Type B pancreatic cell (in vitro differentiated cells): ENCODE data around the gene MYCBPAP. TPM values are rescaled to one million over a fixed set of nuclear protein-coding genes. Genes with fewer than 3 reads are reported as not detected.

ENCODE experiments used
- DNase-seq: peaks from one replicate; pipeline ENCODE4 v3.0.0; 2021; ENCODE audit warnings: mixed read lengths; ENCODE audit not compliant: unreplicated experiment; ENCODE audit errors: extremely low spot score
- H3K27ac Mint-ChIP-seq: 2 replicates; pipeline ENCODE4 v1.8.0; 2021; ENCODE audit warnings: mild to moderate bottlenecking, mixed read lengths
- H3K27me3 Mint-ChIP-seq: 2 replicates; pipeline ENCODE4 v1.8.0; 2021; ENCODE audit warnings: mixed read lengths
- H3K36me3 Mint-ChIP-seq: 2 replicates; pipeline ENCODE4 v1.8.0; 2021; ENCODE audit warnings: mixed read lengths
- H3K4me1 Mint-ChIP-seq: one replicate; pipeline ENCODE4 v1.8.0; 2021; ENCODE audit warnings: mixed read lengths; ENCODE audit not compliant: unreplicated experiment
- H3K4me3 Mint-ChIP-seq: 2 replicates; pipeline ENCODE4 v1.8.0; 2021; ENCODE audit warnings: mild to moderate bottlenecking, mixed read lengths
- H3K9me3 Mint-ChIP-seq: 2 replicates; pipeline ENCODE4 v1.8.0; 2021; ENCODE audit warnings: mixed read lengths
- CTCF ChIP-seq: fragments of 200-600 bp; sonication (generic); conservative IDR thresholded peaks from 2 replicates; pipeline ENCODE4 v1.5.0; 2021; ENCODE audit warnings: antibody characterized with exemption, mild to moderate bottlenecking
- total RNA-seq: library from RNA; stranded (reverse); gene quantifications from 2 replicates; pipeline ENCODE4 v1.2.1, GENCODE V29; 2021; ENCODE audit warnings: low replicate concordance

The MYCBPAP gene
- total RNA-seq, 1 donor from 2014 or later = 4.1 TPM

GRCh38 chr17:50524838-50525237 is 16.6 kb downstream of the MYCBPAP start:
- no peak overlapping the region for H3K27ac Mint-ChIP-seq
- no peaks in the 10 kb centered on the region for H3K27me3 Mint-ChIP-seq
- no peak overlapping the region for H3K4me3 Mint-ChIP-seq
- no peaks in the 10 kb centered on the region for H3K36me3 Mint-ChIP-seq
- no peak for DNase-seq
- no peaks in the 10 kb centered on the region for H3K4me1 Mint-ChIP-seq
- no peaks in the 10 kb centered on the region for H3K9me3 Mint-ChIP-seq
- no peak for TF ChIP-seq CTCF

GRCh38 chr17:50527155-50527762 is 19.0 kb downstream of the MYCBPAP start:
- peaks cover 8% of the 10 kb centered on the region for H3K27me3 Mint-ChIP-seq
- H3K4me3 Mint-ChIP-seq = no peak overlapping the region
- no peaks in the 10 kb centered on the region for H3K9me3 Mint-ChIP-seq
- no peak for TF ChIP-seq CTCF
- H3K27ac Mint-ChIP-seq = no peak overlapping the region
- DNase-seq = no peak
- no peaks in the 10 kb centered on the region for H3K36me3 Mint-ChIP-seq
- peaks cover 9% of the 10 kb centered on the region for H3K4me1 Mint-ChIP-seq

DNA sequence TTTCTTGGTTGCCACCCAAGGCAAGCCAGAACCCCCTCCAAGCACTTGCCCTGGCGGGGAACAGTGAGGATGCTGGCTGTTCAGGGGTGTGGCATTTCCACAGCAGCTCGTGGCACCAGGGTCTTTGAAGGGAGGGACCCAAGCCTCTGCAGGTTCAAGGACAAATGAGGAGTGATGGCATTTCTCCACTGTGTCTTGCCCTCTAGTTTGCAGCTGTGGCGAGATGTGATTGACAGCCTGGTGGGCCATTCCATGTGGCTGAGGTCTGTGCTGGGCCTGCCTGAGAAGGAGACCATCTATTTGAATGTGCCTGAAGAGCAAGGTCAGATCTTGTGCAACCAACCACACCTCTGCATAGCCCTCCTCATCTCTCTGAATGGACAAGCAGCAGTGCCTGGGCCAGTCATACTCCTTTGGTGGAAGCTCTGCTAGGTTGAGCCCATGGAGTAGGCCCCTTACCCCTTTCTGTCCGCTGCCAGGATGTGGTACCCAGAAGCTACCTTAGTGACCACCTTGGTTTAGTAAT is 19.8 kb downstream of the MYCBPAP start:
- Mint-ChIP-seq H3K9me3 (no peaks in the 10 kb centered on the region), H3K36me3 (no peaks in the 10 kb centered on the region), H3K27me3 (peaks cover 8% of the 10 kb centered on the region), H3K4me1 (peaks cover 9% of the 10 kb centered on the region), H3K4me3 (no peak overlapping the region), H3K27ac (no peak overlapping the region)
- TF ChIP-seq CTCF = no peak
- no peak for DNase-seq

DNA sequence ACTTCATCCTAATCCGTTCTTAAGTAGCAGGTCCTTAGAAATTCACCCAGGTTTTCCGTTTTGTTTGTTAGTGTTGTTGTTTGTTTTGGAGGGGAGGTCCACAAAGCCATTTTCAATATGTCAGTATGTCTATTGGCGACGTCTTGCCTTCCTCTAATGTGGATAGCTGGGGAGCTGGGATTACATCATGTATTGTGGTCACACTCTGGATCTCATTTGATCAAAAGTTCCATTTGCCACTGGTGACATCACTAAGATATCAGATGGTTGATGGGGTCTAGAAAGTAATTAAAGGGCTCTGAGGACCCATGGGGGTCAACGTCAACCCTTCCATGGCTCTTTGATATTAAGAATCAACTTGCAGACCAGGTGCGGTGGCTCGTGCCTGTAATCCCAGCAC is 21.6 kb downstream of the MYCBPAP start:
- no peak overlapping the region for H3K27ac Mint-ChIP-seq

DNA sequence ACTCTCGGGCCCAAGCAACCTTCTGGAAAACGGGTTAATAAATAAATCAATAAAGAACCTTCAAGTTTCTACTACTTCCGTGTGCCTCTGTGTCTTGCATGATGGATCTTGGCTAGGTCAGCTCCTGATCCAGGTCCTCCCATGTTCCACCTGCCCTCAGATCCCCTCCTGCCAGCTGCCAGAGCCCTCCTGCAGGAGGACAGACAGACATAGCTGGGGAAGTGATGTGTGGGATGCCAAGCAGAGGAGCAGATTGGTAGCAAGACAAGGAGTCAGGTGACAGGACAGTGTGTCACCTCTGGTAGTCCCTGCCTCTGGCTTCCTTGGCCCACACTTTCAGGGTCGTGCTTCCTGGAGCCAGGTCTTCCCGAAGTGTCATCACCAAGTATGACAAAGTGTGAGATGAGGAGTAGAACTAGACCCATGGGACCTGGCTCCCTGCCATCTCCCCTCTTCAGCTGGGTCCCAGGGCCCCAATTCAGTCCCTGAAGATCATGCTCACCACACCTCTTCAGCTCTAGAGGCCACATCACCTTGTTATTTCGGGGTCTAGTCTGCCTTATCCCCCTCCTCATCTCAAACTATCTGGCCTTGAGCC is 23.3 kb downstream of the MYCBPAP start:
- Mint-ChIP-seq H3K27ac (peak overlapping the region; percentile 52), H3K27me3 (peaks cover 16% of the 10 kb centered on the region), H3K4me1 (peaks cover 28% of the 10 kb centered on the region), H3K36me3 (no peaks in the 10 kb centered on the region), H3K4me3 (peak overlapping the region; percentile 55), H3K9me3 (no peaks in the 10 kb centered on the region)
- DNase-seq = no peak
- TF ChIP-seq CTCF = no peak

More for the DNA sequence above, 21.6 kb downstream of the MYCBPAP start:
- H3K27me3 Mint-ChIP-seq = peaks cover 16% of the 10 kb centered on the region
- TF ChIP-seq CTCF = no peak
- H3K4me1 Mint-ChIP-seq = peaks cover 24% of the 10 kb centered on the region
- H3K9me3 Mint-ChIP-seq = no peaks in the 10 kb centered on the region
- DNase-seq = no peak
- no peak overlapping the region for H3K4me3 Mint-ChIP-seq
- no peaks in the 10 kb centered on the region for H3K36me3 Mint-ChIP-seq
